SIG-M5 (cell line): Measurements from ENCODE around the gene C11orf52.
"Not testable (repeated sequence)": the region's sequence is repeated elsewhere in the genome, so short reads cannot be mapped to it uniquely, and the experiment has no call there.

Experiments
- DNase-seq: peaks from one replicate; lab custom pipeline; 2025; lab: John Stamatoyannopoulos, UW

C11orf52 gene, protein sequence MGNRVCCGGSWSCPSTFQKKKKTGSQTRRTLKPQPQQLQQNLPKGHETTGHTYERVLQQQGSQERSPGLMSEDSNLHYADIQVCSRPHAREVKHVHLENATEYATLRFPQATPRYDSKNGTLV

DNA sequence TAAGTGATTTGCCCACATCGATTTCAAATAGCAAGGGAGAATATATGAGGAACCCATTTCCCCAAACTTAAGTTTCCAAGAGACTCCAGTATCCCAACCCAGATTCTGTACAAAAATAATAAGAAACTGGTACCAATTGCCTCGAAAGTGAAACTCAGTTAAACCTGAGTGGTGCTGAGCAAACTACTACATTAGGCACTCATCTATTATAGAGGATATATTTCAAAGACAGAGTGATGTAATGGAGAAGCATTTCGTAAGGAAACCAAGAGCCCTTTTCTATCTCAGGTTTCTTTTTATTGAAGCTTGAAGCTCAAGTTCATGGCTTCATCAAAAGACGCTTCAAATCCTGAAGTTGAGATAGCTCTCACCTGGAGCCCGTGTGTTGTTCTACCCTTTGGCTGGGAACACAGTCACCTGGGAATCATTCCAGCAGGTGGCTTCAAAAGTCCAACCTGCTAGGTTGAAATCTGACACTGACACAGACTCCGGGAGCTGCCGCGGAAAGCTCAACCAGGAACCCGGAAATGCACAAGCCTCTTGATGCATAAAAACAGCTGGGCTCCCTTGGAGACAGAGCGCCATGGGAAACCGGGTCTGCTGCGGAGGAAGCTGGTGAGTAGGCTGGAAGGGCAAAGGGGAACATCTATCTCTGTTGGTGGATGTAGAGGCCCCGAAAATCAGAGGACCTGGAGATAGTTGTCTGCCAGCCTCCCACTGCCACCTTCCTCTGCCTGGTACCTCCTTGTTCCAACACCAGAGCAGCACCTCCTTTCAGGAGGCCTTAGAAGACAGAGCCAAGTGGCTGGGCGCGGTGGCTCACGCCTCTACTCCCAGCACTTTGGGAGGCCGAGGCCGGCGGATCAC is at the start of gene C11orf52:
Gene C11orf52, plus strand, starts transcription at position 524 of the 867 bp plus-strand sequence. Its CDS starts 60 bp downstream, at position 584.
- no peak for DNase-seq

DNA sequence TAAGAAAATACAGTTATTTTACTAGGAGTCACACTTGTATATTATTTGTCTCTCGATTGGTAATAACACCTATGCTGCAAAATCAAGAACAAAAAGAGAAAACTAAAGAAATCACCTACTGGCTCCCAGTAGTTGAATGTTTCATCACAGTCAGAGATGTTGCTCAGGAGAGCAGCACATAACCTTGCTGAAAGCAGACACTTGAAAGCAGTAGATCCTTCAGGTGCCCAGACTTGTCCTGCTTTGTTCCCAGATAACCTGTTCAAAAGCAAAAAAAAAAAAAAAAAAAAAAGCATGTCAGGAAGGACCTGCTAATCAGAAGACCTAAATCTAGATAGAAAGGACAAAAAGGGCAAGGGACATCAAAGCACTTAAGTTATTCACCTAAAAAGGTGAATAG is 48.6 kb upstream of the C11orf52 start:
- no peak for DNase-seq

DNA sequence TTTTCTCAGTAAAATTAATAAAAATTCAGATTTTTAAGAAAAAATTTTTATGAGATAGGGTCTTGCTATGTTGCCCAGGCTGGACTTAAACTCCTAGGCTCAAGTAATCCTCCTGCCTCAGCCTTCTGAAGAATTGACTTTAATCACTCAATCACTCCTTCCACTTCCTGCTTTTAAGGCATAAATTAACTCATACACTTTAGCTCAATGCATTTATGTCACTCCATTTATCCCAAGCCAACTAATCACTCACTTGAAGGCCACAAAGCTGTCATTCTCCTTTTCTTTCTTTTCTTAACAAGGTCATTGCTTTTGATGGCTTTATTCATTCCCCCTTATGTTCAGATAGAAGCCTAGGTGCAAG is 48.2 kb upstream of the C11orf52 start:
- DNase-seq = no peak

DNA sequence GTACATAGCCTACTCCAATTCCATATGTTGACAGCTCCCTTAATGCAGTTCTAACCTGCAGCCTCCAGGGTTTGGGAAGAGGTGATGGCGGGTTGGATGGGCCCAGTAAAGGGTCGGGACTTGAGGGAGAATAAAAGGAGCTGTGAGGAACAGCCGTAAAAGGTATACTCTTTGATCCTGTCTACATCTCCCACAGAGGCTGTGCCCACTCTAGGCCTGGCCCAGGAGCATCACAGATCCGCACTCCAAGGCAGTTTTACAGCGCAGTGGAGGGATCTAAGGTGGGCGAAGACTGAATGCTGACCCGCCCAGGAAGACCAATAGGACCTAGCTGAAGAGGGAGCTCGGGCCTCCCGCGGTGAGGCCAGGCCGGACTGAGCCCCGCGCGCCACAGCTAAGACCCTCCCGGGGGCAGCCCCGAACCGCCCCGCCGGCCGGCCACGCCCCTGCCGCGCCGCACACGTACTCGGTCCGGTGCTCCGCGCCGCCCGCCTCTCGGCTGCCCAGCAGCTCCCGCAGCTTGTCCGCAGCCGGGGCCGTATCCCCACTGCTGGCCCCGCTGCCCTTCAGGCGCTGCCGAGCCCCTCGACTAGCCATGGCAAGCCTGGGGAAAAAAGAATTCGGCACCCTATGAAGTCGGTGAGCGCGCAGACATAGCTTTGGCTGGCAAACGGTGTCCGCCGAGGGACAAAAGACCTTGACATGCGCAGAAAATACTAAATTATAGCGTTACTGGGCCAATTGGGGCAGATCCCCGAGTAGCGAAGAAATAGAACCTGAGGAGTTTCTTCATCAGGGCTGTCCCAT is 47.6 kb upstream of the C11orf52 start, which contains the start of gene ALG9:
Gene ALG9, minus strand, starts transcription at position 696 of the 807 bp plus-strand sequence. Its CDS starts 99 bp downstream, at position 597.
- DNase-seq = no peak

DNA sequence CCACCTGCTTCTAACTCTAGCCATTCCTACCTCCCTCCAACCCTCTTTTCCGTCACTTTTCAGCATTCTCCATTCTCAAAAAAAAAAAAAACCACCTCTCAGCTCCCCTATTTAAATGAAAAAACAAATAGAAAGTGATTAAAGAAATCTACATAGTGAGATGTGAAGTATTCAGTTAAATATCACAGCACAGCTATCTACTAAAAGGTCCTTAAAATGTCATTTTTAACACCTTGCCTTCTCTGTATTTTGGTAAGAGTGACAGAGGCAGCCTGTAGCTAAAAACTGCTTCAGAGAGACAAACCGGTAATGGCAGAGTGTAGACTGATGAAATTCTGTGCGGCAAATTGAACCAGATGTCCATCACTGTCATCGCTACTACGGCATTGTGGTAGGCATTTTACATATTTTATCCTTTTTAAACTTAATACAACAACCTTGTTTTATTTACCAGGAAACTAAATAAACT is 47.0 kb upstream of the C11orf52 start:
- DNase-seq = no peak

DNA sequence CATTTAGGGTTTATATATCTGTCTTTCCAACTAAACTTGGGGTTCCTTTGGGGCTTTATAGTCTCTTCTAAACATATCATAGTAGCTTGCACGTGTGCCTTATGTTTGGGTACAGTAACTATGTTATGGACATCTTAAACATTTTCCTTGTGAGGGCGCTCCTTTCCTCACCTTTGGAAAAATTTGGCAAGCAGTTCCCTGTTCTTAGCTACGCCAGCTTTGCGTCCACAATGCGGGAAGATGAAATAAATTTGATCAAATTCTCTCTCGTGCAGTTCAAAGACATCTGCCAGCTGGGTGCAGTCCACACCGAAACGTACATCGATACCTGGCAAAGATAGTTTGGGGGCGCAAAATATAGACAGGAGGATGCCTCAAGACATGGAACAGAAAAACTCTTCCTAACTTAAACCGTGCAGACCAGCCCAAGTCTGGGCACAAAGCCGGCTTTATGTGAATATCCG is 40.3 kb upstream of the C11orf52 start:
- no peak for DNase-seq

DNA sequence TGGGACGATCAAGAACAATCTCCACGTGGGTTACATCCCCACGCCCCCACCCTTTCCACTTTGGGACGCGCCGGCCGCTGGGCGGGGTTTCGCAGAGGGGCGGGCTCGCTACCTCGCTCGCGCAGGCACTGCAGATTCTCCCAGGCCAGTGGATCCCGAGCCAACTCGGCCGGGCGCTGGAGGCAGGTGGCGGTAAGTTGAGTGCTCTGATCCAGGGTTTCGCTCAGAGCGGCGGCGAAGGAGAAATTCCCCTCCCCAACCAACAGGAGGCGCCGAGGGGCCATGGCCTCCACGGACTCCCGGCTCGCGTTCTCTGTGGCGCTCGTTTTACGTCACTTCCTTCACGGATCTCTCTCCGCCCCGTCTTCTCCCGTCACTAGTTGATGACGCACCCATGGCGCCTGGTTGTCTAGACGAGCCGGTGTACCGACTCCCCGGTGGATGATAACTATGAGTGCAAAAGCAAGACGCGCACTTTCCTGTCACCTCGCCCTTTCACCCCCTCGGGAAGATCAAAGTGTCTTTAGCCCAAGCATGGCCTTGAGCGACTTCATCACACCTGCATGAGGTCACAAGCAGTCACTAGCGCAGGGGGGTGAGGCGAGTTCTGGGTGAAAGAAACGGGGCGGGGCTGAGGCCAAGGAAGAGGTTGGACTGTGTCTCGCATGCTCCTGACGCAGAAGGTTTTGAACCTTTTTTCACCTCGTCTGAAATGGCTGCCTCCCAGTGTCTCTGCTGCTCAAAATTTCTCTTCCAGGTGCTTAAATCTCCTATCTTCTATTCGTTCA is 39.7 kb upstream of the C11orf52 start, which contains the start of the genes CFAP68 and FDXACB1:
Gene CFAP68, plus strand, starts transcription at position 693 of the 788 bp plus-strand sequence. Its CDS starts 20 bp downstream, at position 713.
Gene FDXACB1, minus strand, starts transcription at position 317 of the 788 bp plus-strand sequence. Its CDS starts 33 bp downstream, at position 284.
- DNase-seq = peak; percentile 78

DNA sequence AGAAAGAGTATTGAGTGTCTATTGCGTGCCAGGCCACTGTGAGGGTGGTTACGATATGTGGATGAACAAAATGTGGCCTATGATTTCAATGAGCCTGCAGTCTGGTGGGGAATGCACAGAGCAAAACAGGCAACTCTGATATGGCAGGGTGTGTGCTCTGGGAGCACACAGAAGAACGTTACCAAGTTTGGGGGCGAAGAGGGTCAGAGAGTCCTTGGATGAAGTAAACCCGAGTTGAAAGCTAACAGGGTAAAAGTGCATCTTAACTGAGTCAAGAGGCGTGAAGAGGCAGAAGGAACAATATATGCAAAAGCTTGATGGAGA is 39.1 kb upstream of the C11orf52 start:
- DNase-seq = no peak

DNA sequence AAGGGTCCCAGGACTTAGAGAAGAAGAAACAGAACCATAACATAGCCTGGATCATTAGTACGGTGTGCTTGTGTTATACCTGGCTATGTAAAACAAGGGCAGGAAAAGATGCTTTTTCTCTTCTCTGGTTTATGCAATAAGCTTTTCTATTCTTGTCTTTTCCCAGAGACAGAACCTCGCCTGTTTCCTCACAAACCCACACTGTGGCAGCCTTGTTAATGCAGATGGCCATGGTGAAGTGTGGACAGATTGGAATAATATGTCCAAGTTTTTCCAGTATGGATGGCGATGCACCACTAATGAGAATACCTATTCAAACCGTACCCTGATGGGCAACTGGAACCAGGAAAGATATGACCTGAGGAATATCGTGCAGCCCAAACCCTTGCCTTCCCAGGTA is 36.5 kb upstream of the C11orf52 start:
- DNase-seq = no peak

DNA sequence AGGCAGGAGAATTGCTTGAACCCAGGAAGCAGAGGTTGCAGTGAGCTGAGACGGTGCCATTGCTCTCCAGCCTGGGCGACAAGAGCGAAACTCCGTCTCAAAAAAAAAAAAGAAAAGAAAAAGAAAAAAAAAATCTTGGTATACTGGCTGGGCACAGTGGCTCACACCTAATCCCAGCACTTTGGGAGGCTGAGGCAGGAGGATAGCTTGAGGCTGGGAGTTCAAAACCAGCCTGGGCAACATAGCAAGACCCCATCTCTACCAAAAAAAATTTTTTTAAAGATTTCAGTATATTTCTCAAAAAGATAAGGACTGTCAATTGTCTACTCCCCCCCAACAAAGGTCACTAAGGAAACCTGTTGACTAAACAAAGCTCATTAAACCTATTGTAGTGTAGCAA is 33.7 kb upstream of the C11orf52 start:
- DNase-seq = not testable (repeated sequence)

DNA sequence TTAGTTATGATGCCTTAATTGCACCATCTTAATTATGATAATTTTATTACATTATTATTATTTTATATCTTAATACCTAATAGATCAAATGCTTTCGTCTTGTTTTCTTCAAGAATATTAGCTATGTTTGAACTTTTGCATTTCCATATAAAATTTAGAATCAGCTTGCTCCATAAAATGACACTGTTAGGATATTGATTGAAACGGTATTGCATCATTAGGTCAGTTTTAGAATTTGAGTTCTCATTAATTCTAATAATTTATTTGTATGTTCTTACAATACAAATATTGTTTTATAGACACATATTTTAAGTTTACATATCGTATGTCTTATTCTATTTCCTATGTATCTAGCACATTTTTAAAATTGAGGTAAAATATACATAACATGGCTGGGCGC is 32.7 kb upstream of the C11orf52 start:
- DNase-seq = no peak

DNA sequence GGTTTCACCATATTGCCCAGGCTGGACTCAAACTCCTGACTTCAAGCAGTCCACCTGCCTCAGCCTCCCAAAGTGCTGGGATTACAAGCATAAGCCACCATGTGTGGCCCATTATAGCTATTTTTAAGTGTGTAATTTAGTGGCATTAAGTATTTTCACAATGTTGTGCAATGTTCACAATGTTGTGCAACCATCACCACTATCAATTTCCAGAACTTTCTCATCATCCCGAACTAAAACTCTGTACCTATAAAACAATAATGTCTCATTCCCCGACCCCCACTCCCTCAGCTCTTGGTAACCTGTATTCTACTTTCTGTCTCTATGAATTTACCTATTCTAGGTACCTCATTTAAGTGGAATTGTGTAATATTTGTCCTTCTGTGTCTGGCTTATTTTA is 31.9 kb upstream of the C11orf52 start:
- no peak for DNase-seq

DNA sequence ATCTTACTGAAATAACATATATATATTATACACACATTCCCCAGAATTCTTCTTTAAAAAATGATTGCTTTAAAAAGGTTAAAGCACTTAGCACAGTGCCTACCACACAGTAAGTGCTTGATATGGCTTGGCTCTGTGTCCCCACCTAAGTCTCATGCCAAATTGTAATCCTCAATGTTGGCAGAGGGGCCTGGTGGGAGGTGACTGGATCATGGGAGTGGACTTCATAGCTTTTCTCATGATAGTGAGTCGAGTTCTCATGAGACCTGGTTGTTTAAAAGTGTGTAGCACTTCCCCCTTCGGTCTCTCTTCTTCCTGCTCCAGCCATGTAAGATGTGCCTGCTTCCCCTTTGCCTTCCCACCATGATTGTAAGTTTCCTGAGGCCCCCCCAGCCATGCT is 13.3 kb upstream of the C11orf52 start:
- DNase-seq = no peak

DNA sequence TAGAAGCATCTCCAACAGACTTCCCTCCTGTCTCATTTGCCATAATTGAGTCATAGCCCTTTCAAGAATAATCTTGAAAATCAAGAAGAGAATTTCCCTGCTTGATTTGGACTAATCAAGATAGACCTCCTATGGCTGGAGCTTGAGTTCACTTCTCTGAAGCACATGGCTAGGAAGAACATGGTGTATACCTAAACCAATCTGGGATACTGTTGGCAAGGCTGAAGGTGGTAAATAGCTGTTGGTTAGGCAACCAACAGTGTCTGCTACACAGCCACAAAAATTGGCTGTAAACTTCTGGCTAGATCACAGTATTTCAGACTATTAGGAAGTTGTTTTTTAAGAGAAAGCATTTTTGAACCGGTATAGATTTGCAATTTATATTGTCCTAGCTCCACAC is 12.0 kb upstream of the C11orf52 start:
- DNase-seq = no peak

DNA sequence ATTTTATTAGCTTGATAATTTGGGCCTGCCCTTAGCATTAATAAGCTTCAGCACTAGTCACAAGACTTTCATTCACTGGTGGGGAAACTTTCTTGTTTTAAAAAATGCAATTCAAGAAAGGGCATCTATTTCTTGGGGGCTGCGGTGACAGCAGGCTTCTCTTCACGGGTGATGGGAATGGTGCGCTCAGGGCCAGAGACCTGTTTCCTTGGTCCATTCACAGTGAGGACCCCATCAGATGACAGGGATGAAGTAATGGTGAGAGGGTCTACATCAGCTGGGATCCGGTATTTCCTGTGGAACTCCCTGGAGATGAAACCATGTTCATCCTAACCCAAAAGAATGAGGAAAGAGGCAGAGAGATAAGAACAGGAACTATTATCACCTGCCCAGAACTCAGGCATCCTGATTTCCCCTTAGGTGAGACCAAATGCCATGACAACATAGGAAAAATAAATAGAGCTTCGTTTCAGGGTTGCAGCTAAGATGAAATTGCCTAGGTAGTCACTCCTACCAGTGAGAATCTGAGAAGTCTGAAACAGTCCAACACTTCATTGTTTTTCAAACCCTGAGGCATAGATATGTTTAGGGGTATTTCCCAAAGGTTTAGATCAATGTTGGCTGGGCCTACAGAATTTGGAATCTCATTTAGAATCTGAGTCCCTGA is 9.9 kb upstream of the C11orf52 start:
- DNase-seq = no peak

DNA sequence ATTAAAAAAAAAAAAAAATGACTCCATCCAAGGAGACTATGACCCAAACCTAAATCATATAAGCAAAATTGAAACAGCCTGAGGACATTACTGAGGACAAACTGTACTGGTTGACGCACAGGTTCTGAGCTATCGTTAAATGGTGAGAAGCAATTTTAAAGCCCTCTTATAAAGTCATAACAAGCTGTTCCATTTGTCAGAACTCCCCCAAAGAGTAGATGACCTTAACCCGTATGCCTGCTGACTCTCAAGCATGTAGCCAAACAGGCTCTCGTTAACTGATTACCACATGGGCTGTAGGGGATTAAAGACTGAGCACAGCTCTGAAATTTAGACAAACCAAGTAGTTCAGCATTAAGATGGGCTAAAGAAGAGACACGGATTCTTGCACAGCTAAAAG is 9.3 kb upstream of the C11orf52 start:
- DNase-seq = no peak

DNA sequence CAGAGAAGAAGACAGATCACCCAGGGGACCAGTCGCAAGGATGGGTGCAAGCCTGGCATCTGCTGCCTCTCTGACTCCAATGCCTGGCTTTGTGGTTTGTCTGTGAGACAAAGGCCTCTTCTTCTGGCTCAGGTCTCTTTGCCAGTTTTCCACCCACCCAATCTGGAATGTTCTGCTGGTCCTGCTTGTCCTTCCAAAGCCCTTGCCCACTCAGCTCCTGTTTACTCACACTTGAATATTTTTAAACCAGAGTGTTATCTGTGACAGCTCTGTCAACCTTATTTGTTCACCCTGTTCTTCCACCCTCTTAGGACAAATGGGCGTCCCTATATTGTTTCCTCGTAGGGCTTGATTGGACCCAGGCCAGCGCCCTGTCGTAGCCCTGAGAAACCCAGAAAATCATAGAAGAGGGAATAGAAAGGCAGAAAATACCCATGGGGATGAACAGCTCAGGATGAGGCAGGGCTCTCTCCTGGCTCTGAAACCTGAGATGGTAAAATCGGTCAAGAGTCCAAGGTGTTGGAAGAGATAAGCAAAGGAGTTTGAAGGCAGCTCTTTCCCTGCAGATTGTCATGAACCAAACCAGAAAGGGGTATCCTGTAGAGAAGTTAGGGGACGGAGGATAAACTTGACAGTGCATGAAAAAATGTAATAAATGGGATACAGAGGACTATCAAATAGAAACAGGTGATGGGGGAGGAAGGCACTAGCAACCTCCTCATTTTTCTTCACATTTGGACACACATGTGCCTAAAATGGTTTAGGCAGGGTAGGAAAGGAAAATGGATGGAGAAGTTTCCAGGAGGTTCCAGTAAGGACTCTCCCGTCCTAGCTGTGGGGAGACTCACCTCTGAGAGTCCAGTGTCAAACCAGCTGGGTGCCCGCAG is 7.8 kb upstream of the C11orf52 start:
- no peak for DNase-seq

DNA sequence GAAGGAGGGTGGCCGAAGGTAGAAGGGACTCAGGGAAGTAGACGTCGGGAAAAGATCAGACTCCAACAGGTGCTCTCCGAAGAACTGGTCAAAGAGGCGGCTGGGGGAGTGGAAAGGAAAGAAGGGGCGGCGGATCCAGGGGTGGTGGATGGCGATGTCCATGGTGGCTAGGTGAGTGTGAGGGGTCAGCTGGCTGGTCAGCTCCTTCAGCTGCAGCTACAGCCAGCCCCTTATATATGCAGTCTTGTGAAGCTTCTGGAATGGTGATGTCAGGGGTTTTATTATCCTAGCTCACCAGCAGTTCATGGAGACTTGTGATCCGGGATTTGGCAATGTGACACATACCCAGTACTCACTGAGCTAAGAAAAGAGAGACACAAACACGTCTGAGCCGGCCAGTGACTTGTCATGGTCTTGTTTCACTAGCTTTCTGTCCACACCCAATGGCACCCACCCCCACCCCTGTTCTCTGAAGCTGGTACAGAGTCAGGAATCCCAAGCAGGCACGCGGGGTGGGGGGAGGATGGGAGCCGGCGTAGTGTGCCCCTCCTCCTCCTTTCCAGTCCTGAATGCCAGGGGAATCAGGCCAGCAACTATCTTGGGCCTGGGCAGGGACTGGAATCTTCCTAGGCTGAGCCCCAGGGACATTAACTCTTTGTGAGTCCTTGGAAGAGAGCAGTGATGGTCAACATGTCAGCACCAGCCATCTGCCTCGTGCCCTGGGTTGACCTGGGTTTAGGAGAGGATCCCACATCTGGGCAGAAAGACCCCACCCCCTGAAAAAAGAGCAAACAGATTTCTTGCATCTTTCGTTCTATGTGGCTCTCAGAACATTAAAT is 6.9 kb upstream of the C11orf52 start, which contains the start of gene CRYAB:
Gene CRYAB, minus strand, starts transcription at position 208 of the 839 bp plus-strand sequence. Its CDS starts 46 bp downstream, at position 162.
- no peak for DNase-seq

DNA sequence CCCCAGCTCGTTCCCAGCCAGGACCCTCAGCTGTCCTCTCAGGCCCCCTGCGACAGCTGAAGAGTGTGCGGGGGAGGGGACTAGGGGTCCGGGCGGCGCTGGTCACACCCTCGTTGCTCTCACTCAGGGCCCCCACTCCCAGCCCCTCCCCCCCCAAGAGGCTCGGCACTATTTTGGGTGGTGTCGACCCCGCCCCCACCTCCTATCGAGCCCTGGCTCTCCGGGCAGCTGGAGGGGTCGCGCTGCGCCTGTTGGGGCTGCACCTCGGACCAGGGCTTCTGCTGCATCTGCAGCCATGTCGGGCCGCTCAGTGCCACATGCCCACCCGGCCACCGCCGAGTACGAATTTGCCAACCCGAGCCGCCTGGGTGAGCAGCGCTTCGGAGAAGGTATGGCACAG is 6.2 kb upstream of the C11orf52 start, which contains the start of gene HSPB2:
Gene HSPB2, plus strand, starts transcription at position 200 of the 400 bp plus-strand sequence. Its CDS starts 96 bp downstream, at position 296.
- DNase-seq = no peak
